Kidney tubule cell (primary cell): ENCODE measurements around the gene GRIP2.

Source experiments
- DNase-seq: peaks from one replicate; pipeline ENCODE4 v3.0.0-alpha.2; 2018; ENCODE audit warnings: low spot score

Gene GRIP2

DNA sequence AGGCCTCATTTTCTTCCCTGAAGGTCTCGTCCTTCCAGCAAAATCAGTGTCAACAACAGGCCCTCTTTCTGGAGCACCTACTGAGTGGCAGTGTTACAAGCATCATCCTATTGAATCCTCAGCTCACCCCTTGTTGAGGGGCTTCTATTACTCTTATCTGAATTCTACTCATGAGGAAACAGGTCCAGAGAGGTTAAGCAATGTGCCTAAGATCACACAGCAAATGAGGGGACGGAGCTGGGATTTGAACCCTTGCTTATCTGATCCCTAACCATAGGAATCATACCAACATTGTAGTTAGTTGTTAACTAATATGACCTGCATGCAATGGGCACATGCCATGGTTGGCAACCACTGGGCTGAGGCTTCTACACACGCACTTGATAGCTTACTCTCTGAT, 74.7 kb downstream of the GRIP2 start:
- no peak for DNase-seq

- DNase-seq, result no peak
Measured at GRCh38 chr3:14464521-14464920, 75.6 kb downstream of the GRIP2 start.

- no peak for DNase-seq
Measured at GRCh38 chr3:14464141-14464465, 76.0 kb downstream of the GRIP2 start.

DNA sequence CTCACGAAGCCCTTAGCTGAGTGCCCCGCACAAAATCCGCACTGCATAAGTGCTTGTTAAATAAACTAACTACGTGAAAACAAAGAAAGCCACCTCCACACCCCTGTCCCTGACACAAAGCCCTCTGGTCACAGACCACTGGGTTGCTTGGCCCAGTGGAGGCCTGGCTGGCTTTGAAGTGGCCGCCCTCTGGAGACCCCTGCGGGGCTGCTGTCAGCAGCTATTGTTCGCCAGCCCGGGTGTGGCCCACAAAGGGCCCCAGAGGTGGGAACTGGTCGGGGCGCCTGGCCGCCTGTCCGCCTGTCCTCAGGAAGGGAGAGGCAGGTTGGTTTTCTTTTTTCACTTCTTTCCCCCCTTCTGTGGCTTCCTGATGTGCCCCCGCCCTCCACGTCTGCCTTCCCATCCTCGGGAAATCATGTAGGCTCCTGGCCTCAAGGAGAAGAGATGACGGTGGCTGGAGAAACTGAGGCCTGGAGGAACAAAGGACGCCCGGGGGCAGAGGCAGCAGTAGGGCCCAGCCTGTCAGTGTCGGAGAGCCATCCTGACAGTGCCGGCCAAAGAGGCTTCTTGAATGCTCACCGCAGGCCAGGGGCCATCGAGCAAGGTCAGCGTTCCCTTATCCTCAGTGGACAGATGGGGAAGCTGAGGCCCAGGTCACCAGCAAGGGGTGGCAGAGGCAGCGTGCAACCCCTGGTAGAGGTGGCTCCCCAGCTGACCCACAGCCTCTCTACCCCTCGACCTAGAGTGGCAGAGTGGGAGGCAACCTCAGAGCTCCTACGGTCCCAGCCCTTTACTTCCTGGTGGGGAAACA, 76.6 kb downstream of the GRIP2 start:
- DNase-seq, result no peak

GRCh38 chr3:14462738-14463137, 77.4 kb downstream of the GRIP2 start:
- DNase-seq, result no peak

- peak; percentile 68 for DNase-seq
Measured at GRCh38 chr3:14461748-14462324, 78.3 kb downstream of the GRIP2 start.

GRCh38 chr3:14461006-14461747, 79.0 kb downstream of the GRIP2 start:
- no peak for DNase-seq

DNA sequence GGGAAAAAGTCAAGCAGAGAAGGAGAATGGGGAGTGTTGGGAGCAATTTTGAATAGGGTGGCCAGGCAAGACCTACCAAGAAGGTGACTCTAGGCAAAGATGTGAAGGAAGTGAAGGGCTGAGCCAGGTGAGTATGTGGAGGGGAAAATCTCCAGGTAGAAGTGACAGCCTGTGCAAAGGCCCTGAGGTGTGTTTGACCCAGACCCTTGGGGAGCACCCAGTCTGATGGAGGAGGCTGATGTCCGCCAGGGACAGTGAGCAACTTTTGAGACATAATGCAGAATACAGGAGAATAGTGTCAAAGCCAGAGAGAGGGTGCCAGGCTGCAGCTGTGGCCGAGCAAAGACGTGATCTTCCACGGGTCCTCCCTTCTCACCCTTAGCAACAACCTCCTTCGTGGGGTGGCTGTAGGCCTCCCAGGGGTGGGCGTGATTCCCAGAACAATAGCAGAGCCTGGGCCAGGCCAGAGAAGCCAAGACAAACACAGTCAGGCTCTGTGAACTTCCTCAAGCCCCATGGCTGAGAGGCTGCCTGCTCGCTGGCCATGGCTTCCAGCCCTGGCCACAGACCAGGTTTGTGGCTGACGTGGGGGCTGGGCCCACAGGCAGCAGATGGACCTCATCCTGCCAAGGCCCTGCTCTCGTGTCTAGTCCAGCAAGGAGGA, 79.7 kb downstream of the GRIP2 start:
- DNase-seq, result peak; percentile 91

- DNase-seq, result no peak
Measured at GRCh38 chr3:14459787-14460186, 80.4 kb downstream of the GRIP2 start.

DNA sequence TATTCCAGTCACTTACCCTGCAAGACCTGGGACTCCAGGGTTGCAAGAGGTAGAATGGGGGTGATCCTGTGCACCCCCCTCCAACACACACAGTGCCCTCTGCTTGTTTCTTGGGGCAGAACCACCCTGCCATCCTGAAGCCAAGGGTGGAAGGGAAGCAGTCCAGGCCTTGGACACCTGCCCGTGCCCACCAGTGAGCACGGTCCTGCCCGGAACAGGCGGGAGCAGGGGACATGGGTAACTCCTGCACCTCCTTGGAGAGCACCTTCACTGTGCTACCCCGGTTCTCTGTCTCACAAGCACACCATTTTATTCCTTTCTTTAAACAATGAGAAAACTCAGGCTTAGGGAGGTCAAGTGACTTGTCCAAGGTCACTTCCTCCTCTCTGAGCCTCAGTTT, 80.8 kb downstream of the GRIP2 start:
- DNase-seq, result no peak

DNA sequence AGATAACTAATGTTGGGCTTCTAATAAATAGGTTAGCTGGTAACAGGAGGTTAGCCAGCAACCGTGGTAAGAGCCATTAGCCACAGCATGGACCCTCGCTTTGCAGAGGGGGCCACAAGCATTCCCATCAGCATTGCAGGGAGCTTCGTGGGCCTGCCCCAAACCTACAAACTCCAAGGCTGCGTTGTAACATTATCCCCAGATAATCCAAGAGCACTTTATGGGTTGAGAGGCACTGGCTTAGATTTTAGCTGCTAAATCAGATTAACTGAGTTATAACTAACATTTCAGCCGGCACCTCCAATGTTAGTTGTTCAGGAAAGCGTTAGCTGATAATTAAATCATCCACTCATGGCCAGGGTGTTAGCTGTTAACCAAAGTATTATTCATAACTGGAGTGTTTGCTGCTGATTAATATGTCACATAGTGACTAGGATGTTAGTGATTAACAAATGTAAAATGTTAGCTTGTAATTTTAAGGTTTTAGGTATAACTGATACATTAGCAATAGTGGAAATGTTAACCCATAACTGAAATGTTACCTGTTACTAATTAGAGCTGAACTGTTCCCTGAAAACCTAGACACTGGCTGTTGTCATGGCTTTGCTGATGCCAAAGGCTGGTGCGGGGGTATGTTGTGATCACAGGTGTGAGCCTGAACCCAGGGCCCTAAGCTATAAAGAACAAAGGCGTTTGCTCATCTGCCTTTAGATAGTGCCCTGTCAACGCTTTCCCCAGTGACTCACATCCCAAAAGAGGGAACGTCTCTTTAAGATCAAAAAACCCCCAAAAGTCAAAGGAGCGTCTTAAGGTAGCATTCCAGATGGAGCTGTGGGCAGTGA, 81.5 kb downstream of the GRIP2 start:
- peak; percentile 84 for DNase-seq

DNA sequence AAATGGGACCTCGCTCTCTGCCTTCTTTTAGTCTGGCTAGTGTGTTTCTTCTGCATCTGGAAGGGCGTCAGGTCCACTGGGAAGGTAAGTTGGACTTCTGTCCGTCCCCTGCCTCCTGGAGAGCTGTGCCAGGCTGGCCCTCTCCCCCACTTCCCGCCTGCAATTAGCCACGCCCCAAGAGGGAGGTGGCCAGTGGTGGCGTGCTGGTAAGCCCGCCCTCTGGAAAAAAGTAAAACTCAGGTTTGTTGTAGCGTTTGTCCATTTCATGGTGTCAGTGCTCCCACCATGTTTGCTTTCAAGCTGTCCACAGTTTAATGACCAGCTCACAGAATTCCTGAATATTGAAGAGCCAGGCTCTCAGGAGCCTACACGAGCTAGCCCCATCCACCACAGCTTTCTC, 82.1 kb downstream of the GRIP2 start:
- DNase-seq, result peak; percentile 78

DNA sequence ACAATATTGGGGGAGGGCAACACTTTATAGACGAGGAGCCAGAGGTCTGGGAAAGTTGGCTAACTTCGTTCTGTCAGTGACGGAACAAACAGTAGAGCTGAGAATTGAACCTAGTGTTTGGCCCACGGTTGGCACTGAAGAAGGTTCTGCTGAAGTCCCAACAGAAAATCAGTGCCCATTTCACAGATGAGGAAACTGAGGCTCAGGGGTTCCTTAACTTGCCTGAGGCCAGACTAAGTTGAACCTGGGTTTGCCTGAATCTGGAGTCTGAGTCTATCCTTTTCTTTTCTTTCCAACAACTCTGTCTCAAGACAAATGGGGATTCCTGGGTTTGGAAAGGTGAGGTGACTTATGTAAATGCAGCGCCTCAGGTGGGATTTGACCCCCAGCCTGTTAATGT, 82.7 kb downstream of the GRIP2 start:
- DNase-seq, result no peak

DNA sequence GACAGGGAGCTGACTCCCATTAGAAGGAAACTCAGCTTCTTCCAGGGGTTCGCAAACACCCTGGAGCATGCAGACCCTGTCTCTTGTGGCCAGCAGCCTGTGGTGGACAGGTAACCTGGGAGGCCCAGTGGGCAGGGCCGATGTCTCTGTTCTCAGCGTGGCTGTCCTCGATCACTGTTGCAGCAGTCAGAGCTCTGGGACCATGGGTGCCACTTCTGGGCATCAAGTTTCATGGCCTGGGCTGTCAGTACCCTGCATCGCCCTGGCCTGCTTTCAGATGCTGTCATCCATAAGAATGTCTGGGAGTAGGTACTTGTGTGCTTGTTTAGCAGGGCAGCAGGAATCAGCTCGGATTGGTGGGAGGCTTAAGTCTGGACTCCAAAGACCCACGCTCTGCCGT, 83.3 kb downstream of the GRIP2 start:
- DNase-seq, result no peak

DNA sequence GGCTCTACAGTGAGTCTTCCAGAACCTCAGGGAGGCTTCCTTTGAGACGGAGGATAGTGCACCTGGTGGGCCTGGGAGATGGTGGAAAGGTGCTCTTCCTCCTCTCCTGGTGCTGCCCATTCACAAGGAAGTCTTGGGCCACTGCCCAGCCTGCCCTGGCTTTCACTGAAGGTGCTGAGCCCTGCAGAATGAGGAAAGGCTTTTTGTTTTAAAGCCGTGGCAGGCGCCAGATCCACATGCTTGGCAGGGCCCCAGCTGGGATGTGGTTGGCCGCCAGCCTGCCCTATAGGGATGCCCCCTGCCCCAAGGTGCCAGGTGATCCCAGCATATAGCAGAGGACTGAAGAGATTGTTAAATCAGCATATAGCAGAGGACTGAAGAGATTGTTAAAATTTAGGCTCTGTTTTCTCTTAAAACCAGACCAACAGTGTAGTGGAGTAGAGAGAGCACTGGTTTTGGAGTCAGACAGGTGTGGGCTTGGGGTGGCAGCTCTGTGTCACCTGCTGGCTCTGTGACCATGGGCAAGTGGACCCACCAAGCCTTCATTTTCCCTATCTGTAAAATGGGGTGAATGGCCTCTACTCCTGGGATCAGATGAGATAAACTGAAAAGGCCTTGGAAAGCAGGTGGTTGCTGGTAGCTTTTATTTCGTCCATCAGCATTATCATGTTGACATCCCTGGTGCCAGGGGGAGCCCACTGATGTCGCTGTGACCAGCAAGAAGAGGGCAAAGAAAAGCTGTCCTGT, 84.4 kb downstream of the GRIP2 start:
- DNase-seq, result peak; percentile 56

DNA sequence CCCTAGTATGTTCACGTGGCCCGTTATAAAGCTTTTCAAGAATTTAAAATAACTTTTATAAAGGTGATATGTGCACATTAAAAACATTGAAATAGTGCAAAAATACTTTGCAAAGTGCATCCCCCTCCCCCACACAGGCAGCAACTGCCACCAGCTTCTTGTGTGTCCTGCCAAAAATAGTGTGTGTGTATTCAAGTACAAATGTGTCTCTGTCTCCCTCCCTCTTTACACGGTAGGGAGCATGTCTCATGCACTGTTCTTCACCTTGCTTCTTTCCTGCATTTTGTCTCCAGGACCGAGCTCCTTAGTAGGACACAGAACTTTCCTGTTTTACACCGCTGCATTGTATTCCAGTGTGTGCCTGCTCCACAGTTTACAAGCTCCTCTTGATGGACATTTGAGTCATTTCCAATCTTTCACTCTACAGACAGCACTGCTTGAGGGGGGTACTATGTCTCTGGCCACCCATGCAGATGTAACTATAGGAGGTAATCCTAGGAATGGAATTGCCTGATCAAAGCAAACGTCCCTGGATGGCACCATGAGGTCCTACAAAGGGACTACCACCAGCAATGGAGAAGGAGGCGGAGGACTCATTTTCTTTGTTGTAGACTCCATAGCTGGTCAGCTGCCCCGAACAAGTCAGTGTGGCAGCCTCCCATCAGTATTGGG, 85.4 kb downstream of the GRIP2 start:
- no peak for DNase-seq

- DNase-seq, result no peak
Measured at GRCh38 chr3:14453876-14454638, 86.1 kb downstream of the GRIP2 start.

- peak; percentile 95 for DNase-seq
Measured at GRCh38 chr3:14452740-14453710, 87.1 kb downstream of the GRIP2 start.
